Esophagus muscularis mucosa (tissue), 4 donors: ENCODE measurements around the gene CUL7. TPM values are rescaled to one million over a fixed set of nuclear protein-coding genes. Genes with fewer than 3 reads are reported as not detected.

Experiments
- DNase-seq: peaks from one replicate; pipeline ENCODE4 v3.0.0-alpha.2; 2017; ENCODE audit errors: extremely low spot score
- H3K27ac ChIP-seq, 4 donors: fragments of 200-600 bp; sonication (generic); replicated peaks in 1 of 4; 1 replicate in 3 of 4; 2 replicates in 1 of 4; pipeline ENCODE4 v1.5.1; 2016 to 2019; ENCODE audit warnings: mild to moderate bottlenecking in 1 of 4
- H3K27me3 ChIP-seq, 4 donors: fragments of 200-600 bp; sonication (generic); one replicate each; pipeline versions ENCODE4 v1.5.1 to v1.6.0; 2016 to 2019
- H3K36me3 ChIP-seq, 4 donors: fragments of 200-600 bp; sonication (generic); one replicate each; pipeline ENCODE4 v1.5.1; 2016 to 2019
- H3K4me1 ChIP-seq, 4 donors: fragments of 200-600 bp; sonication (generic); one replicate each; pipeline ENCODE4 v1.5.1; 2016 to 2019
- H3K4me3 ChIP-seq, 4 donors: fragments of 200-600 bp; sonication (generic); 1 replicate in 2 of 4; 2 replicates in 2 of 4; pipeline ENCODE4 v1.5.1; 2016 to 2019; ENCODE audit warnings: mild to moderate bottlenecking in 4 of 4, moderate library complexity in 1 of 4
- H3K9me3 ChIP-seq, 4 donors: fragments of 200-600 bp; sonication (generic); 1 replicate in 3 of 4; 2 replicates in 1 of 4; pipeline ENCODE4 v1.5.1; 2016 to 2019
- CTCF ChIP-seq, 3 experiments: fragments of 200-600 bp in 2 of 3; fragments of 450-650 bp in 1 of 3; sonication (generic) in 2 of 3; IDR thresholded peaks; one replicate each; pipeline ENCODE4 v1.5.1; 2017 to 2019; ENCODE audit warnings: antibody characterized with exemption in 3 of 3, mild to moderate bottlenecking in 2 of 3, moderate library complexity in 1 of 3
- EP300 ChIP-seq: sonication (generic); formaldehyde crosslinking; IDR thresholded peaks from one replicate; pipeline ENCODE4 v1.6.1; 2017; ENCODE audit warnings: antibody characterized with exemption
- POLR2A ChIP-seq: fragments of 450-650 bp; IDR thresholded peaks from one replicate; pipeline ENCODE4 v1.6.1; 2017; ENCODE audit warnings: antibody characterized with exemption, moderate library complexity, mild to moderate bottlenecking, low read depth
- POLR2AphosphoS5 ChIP-seq, 2 donors: sonication (generic); formaldehyde crosslinking; IDR thresholded peaks; one replicate each; pipeline ENCODE4 v1.6.1; 2017; ENCODE audit warnings: antibody characterized with exemption in 2 of 2
- WGBS: methylation state at CpG from one replicate; pipeline ENCODE4 v1.1.5; 2018; 5-methylcytosine and 5-hydroxymethylcytosine counted together
- intact Hi-C: fragments of 100-400 bp; cut with DNase I; formaldehyde crosslinking; loops from one replicate; pipeline ENCODE4 v1.15.1; 2023
- total RNA-seq, 4 donors: library from RNA; depleted of rRNA; stranded (reverse); fragments of >200 nt; gene quantifications; one replicate each; pipeline versions ENCODE4 v1.1.0 to v1.2.1, GENCODE V29; 2016

The CUL7 gene
- total RNA-seq, 4 donors from 2014 or later: 8.4 to 19.6 (median 14.4) TPM

- TF ChIP-seq POLR2A: no peak
- no peak for TF ChIP-seq POLR2AphosphoS5 (IDR thresholded peaks at IDR 0.05)
- no peak for TF ChIP-seq EP300
- no peak for TF ChIP-seq CTCF (IDR thresholded peaks at IDR 0.05)
- WGBS: 81% methylated on average over 5 of the region's 5 CpGs
- no peak overlapping the region for H3K27ac ChIP-seq
- H3K4me1 ChIP-seq: peaks cover 0 to 14% (median 11%) of the 10 kb centered on the region in 4 donors
- no peak for DNase-seq
- no peaks in the 10 kb centered on the region for H3K36me3 ChIP-seq
- no peaks in the 10 kb centered on the region for H3K27me3 ChIP-seq
- H3K4me3 ChIP-seq: no peak overlapping the region
- no peaks in the 10 kb centered on the region for H3K9me3 ChIP-seq
- intact Hi-C loops: no loop called here
Observed at GRCh38 chr6:43091020-43091419, 37.4 kb upstream of the CUL7 start.

- 66% methylated on average over 2 of the region's 2 CpGs for WGBS
Observed at GRCh38 chr6:43090559-43090956, 36.9 kb upstream of the CUL7 start.

DNA sequence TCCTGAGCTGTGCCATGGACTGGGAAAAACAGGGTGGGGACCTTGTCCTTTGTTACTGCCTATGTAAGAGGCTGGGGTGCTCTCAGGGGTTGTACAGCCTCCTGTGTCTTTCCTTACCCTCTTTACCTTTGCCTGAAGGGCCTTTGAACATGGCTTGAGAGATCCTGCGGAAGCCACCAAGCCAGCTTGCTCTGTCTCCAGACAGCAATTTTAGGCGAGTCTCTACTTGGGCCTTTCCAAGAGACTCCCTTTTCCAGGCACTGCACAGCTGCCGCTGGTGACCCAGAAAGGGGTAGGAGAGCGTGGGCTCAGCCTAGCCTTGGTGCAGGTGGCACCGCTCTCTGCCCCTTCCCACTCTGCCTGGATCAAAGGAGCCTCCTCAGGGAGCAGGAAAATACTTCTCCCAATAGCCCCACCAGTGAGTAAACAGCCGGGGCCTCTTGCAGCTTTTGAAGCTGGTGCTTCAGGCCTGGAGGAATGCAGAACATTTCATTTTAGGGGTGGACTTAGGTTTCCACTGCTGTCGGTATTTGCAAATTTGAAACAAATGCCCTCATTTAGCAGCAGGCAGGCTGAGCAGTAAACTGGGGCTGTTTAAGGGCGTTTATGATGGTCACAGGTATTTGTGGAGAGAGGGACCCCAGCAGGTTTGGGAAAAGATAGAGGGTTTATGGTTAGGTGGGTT lies 36.4 kb upstream of the CUL7 start:
- DNase-seq: no peak
- intact Hi-C loops: no loop called here
- H3K36me3 ChIP-seq: no peaks in the 10 kb centered on the region
- peak overlapping the region in 1 of 4 donors; percentile 6 for H3K27ac ChIP-seq
- H3K4me3 ChIP-seq: no peak overlapping the region
- no peak for TF ChIP-seq POLR2AphosphoS5 (IDR thresholded peaks at IDR 0.05)
- no peak for TF ChIP-seq EP300
- TF ChIP-seq POLR2A: no peak
- TF ChIP-seq CTCF (IDR thresholded peaks at IDR 0.05): no peak
- no peaks in the 10 kb centered on the region for H3K27me3 ChIP-seq
- 76% methylated on average over 7 of the region's 8 CpGs for whole genome bisulfite sequencing
- no peaks in the 10 kb centered on the region for H3K9me3 ChIP-seq
- H3K4me1 ChIP-seq: peaks cover 0 to 14% (median 11%) of the 10 kb centered on the region in 4 donors

More at GRCh38 chr6:43090559-43090956, 36.9 kb upstream of the CUL7 start:
- Histone ChIP-seq H3K27ac (no peak overlapping the region), H3K9me3 (no peaks in the 10 kb centered on the region), H3K36me3 (no peaks in the 10 kb centered on the region), H3K4me1 (peaks cover 0 to 14% (median 11%) of the 10 kb centered on the region in 4 donors), H3K27me3 (no peaks in the 10 kb centered on the region), H3K4me3 (no peak overlapping the region)
- TF ChIP-seq POLR2A: no peak
- no peak for TF ChIP-seq CTCF (IDR thresholded peaks at IDR 0.05)
- TF ChIP-seq POLR2AphosphoS5 (IDR thresholded peaks at IDR 0.05): no peak
- TF ChIP-seq EP300: no peak
- DNase-seq: no peak
- intact Hi-C loops: no loop called here

DNA sequence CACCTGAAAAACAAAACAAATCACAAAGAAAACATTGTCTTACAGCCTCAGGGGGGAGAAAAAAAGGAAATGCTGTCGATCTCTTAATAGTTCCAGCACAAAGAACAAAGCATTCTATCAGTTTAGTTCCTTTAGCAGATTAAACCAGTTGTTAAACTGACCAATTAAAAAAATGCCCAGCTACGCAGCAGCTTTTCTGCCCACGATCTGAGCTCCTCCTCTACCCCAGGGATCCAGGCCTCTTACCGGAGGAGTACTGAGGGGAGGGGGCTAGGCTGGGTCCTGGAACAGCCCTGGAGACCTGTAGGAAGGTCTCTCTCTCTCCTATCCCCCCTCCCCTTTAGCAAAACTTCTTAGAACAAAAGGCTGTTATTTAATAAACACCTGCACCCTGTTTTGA lies 35.8 kb upstream of the CUL7 start:
- Histone ChIP-seq H3K4me3 (no peak overlapping the region), H3K27ac (peak overlapping the region in 1 of 4 donors; percentile 6)
- intact Hi-C loops: no loop called here

More for the DNA sequence above, 35.8 kb upstream of the CUL7 start:
- Histone ChIP-seq H3K9me3 (no peaks in the 10 kb centered on the region), H3K4me1 (peaks cover 0 to 13% (median 10%) of the 10 kb centered on the region in 4 donors), H3K27me3 (no peaks in the 10 kb centered on the region), H3K36me3 (no peaks in the 10 kb centered on the region)
- TF ChIP-seq CTCF (IDR thresholded peaks at IDR 0.05) (no peak), POLR2AphosphoS5 (IDR thresholded peaks at IDR 0.05) (no peak), POLR2A (no peak), EP300 (no peak)
- DNase-seq: no peak
- 65% methylated on average over 4 of the region's 4 CpGs for WGBS
